Suprapubic skin (tissue), 4 donors: ENCODE data around the gene RRAD. TPM values are rescaled to one million over a fixed set of nuclear protein-coding genes. Genes with fewer than 3 reads are reported as not detected.

Experiments
- DNase-seq, 2 donors: peaks; one replicate each; pipeline ENCODE4 v3.0.0-alpha.2; 2019; ENCODE audit warnings: low spot score in 2 of 2
- H3K27ac ChIP-seq: fragments of 200-600 bp; sonication (generic); one replicate; pipeline ENCODE4 v1.5.1; 2019
- H3K27me3 ChIP-seq: fragments of 200-600 bp; sonication (generic); one replicate; pipeline ENCODE4 v1.5.1; 2019
- H3K36me3 ChIP-seq: fragments of 200-600 bp; sonication (generic); one replicate; pipeline ENCODE4 v1.5.1; 2019
- H3K4me1 ChIP-seq: fragments of 200-600 bp; sonication (generic); one replicate; pipeline ENCODE4 v1.5.1; 2019
- H3K4me3 ChIP-seq: fragments of 200-600 bp; sonication (generic); one replicate; pipeline ENCODE4 v1.5.1; 2019; ENCODE audit warnings: mild to moderate bottlenecking
- H3K9me3 ChIP-seq: fragments of 200-600 bp; sonication (generic); one replicate; pipeline ENCODE4 v1.5.1; 2019
- CTCF ChIP-seq, 2 donors: fragments of 200-600 bp in 1 of 2; fragments of 450-650 bp in 1 of 2; sonication (generic) in 1 of 2; IDR thresholded peaks; one replicate each; pipeline ENCODE4 v1.5.1; 2016 to 2019; ENCODE audit warnings: antibody characterized with exemption in 2 of 2, mild to moderate bottlenecking in 1 of 2, moderate library complexity in 1 of 2
- EP300 ChIP-seq: sonication (generic); formaldehyde crosslinking; IDR thresholded peaks from one replicate; pipeline ENCODE4 v1.6.1; 2017; ENCODE audit warnings: antibody characterized with exemption
- POLR2A ChIP-seq, 2 donors: fragments of 450-650 bp; IDR thresholded peaks; one replicate each; pipeline ENCODE4 v1.6.1; 2017; ENCODE audit warnings: antibody characterized with exemption in 2 of 2, mild to moderate bottlenecking in 2 of 2, moderate library complexity in 2 of 2
- POLR2AphosphoS5 ChIP-seq, 3 donors: sonication (generic); formaldehyde crosslinking; IDR thresholded peaks; one replicate each; pipeline ENCODE4 v1.6.1; 2017; ENCODE audit warnings: antibody characterized with exemption in 3 of 3
- WGBS: methylation state at CpG from one replicate; pipeline ENCODE4 v1.1.5; 2018; 5-methylcytosine and 5-hydroxymethylcytosine counted together
- total RNA-seq, 4 donors: library from RNA; depleted of rRNA; stranded (reverse); fragments of >200 nt; gene quantifications; one replicate each; pipeline ENCODE4 v1.1.0, GENCODE V29; 2016

Gene RRAD
- total RNA-seq, 4 donors from 2014 or later: 1.5 to 12.1 (median 4.6) TPM

GRCh38 chr16:66915041-66915440, 10.3 kb downstream of the RRAD start:
- TF ChIP-seq CTCF (IDR thresholded peaks at IDR 0.05) (no peak), POLR2A (IDR thresholded peaks at IDR 0.05) (no peak), EP300 (no peak), POLR2AphosphoS5 (IDR thresholded peaks at IDR 0.05) (no peak)
- WGBS: 81% methylated on average over 7 of the region's 7 CpGs

GRCh38 chr16:66914541-66914940, 10.8 kb downstream of the RRAD start:
- peaks cover 4% of the 10 kb centered on the region for H3K27me3 ChIP-seq
- 95% methylated on average over 7 of the region's 7 CpGs for WGBS
- H3K36me3 ChIP-seq: no peaks in the 10 kb centered on the region
- no peak overlapping the region for H3K4me3 ChIP-seq
- no peak overlapping the region for H3K27ac ChIP-seq
- TF ChIP-seq EP300: no peak
- no peak for TF ChIP-seq POLR2AphosphoS5 (IDR thresholded peaks at IDR 0.05)
- DNase-seq: no peak
- peaks cover 4% of the 10 kb centered on the region for H3K4me1 ChIP-seq
- H3K9me3 ChIP-seq: no peaks in the 10 kb centered on the region

More at GRCh38 chr16:66915041-66915440, 10.3 kb downstream of the RRAD start:
- DNase-seq: no peak
- no peak overlapping the region for H3K27ac ChIP-seq
- H3K9me3 ChIP-seq: no peaks in the 10 kb centered on the region
- H3K4me1 ChIP-seq: peaks cover 4% of the 10 kb centered on the region
- peaks cover 7% of the 10 kb centered on the region for H3K27me3 ChIP-seq
- no peak overlapping the region for H3K4me3 ChIP-seq
- H3K36me3 ChIP-seq: no peaks in the 10 kb centered on the region

- 83% methylated on average over 2 of the region's 4 CpGs for WGBS
- Histone ChIP-seq H3K9me3 (no peaks in the 10 kb centered on the region), H3K4me3 (no peak overlapping the region), H3K27me3 (no peaks in the 10 kb centered on the region), H3K4me1 (peaks cover 4% of the 10 kb centered on the region), H3K36me3 (no peaks in the 10 kb centered on the region), H3K27ac (no peak overlapping the region)
- TF ChIP-seq CTCF (IDR thresholded peaks at IDR 0.05) (no peak), POLR2AphosphoS5 (IDR thresholded peaks at IDR 0.05) (no peak), POLR2A (IDR thresholded peaks at IDR 0.05) (no peak), EP300 (no peak)
- DNase-seq: no peak
Observed at GRCh38 chr16:66913711-66914110, 11.6 kb downstream of the RRAD start.

GRCh38 chr16:66913081-66913480, 12.3 kb downstream of the RRAD start:
- H3K4me1 ChIP-seq: peaks cover 4% of the 10 kb centered on the region
- no peak overlapping the region for H3K27ac ChIP-seq
- WGBS: 35% methylated on average over 4 of the region's 10 CpGs
- TF ChIP-seq EP300: no peak
- DNase-seq: no peak
- no peaks in the 10 kb centered on the region for H3K9me3 ChIP-seq
- no peaks in the 10 kb centered on the region for H3K36me3 ChIP-seq
- H3K27me3 ChIP-seq: no peaks in the 10 kb centered on the region
- H3K4me3 ChIP-seq: no peak overlapping the region

- Histone ChIP-seq H3K4me1 (peaks cover 4% of the 10 kb centered on the region), H3K36me3 (no peaks in the 10 kb centered on the region), H3K4me3 (no peak overlapping the region), H3K27me3 (no peaks in the 10 kb centered on the region), H3K27ac (no peak overlapping the region), H3K9me3 (no peaks in the 10 kb centered on the region)
- DNase-seq: no peak
- WGBS: no CpG with 5 or more reads among the region's 8 CpGs
- no peak for TF ChIP-seq EP300
- TF ChIP-seq POLR2AphosphoS5 (IDR thresholded peaks at IDR 0.05): no peak
- no peak for TF ChIP-seq POLR2A (IDR thresholded peaks at IDR 0.05)
- no peak for TF ChIP-seq CTCF (IDR thresholded peaks at IDR 0.05)
Observed at GRCh38 chr16:66911801-66912200, 13.5 kb downstream of the RRAD start.

- WGBS: 40% methylated on average over 5 of the region's 5 CpGs
- H3K36me3 ChIP-seq: no peaks in the 10 kb centered on the region
- no peak for DNase-seq
- H3K27ac ChIP-seq: no peak overlapping the region
- H3K9me3 ChIP-seq: no peaks in the 10 kb centered on the region
- peaks cover 4% of the 10 kb centered on the region for H3K4me1 ChIP-seq
- H3K4me3 ChIP-seq: no peak overlapping the region
- no peaks in the 10 kb centered on the region for H3K27me3 ChIP-seq
- TF ChIP-seq EP300: no peak
- no peak for TF ChIP-seq POLR2A (IDR thresholded peaks at IDR 0.05)
Observed at GRCh38 chr16:66911112-66911511, 14.2 kb downstream of the RRAD start.
